Prostate gland (tissue), 1 donor: ENCODE measurements around the gene NEMP2.

Experiments
- POLR2A ChIP-seq: fragments of 450-650 bp; IDR thresholded peaks from one replicate; pipeline ENCODE4 v1.6.1; 2016; ENCODE audit warnings: antibody characterized with exemption, mild to moderate bottlenecking
- POLR2AphosphoS5 ChIP-seq: sonication (generic); formaldehyde crosslinking; IDR thresholded peaks from one replicate; pipeline ENCODE4 v1.6.1; 2017; ENCODE audit warnings: antibody characterized with exemption

DNA sequence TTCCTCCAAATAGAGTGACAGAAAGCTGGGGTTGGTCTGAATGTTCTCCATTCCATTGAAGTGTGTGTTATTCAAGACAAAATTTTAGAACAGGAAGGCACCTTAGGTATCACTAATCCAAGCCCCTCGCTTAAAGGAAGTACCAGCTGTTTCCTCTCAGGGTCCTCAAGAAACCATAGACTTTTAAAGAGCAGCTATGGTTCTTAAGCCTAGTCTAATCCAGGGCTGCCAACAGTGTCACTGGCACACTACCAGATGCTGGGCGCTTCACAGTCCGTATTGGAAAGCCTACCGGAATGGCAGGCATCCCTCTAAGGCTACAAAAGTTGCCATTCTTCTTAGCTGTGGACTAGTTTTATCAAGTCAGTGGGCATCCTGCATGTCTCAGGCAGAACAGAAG lies 1.9 kb downstream of the NEMP2 start:
- TF ChIP-seq POLR2A (no peak), POLR2AphosphoS5 (no peak)
